Fibroblast of skin of right quadriceps (primary cell): ENCODE data around the gene F2RL1.
"Not testable (repeated sequence)": the region's sequence is repeated elsewhere in the genome, so short reads cannot be mapped to it uniquely, and the experiment has no call there.

Source experiments
- DNase-seq: peaks from one replicate; pipeline ENCODE4 v3.0.0-alpha.2; 2013

Gene F2RL1

GRCh38 chr5:76818844-76819831, at the start of gene F2RL1:
TSS of gene F2RL1 (plus strand) at chr5:76819030. CDS start at chr5:76819183, 153 bp downstream.
- peak; percentile 70 for DNase-seq

GRCh38 chr5:76771041-76771440, 47.8 kb upstream of the F2RL1 start:
- DNase-seq: not testable (repeated sequence)

- peak; percentile 53 for DNase-seq
These were observed 47.0 kb upstream of the F2RL1 start for GRCh38 chr5:76771705-76772405.

GRCh38 chr5:76775921-76776320, 42.9 kb upstream of the F2RL1 start:
- no peak for DNase-seq

GRCh38 chr5:76776391-76776790, 42.4 kb upstream of the F2RL1 start:
- DNase-seq: no peak

GRCh38 chr5:76780616-76781015, 38.2 kb upstream of the F2RL1 start:
- DNase-seq: not testable (repeated sequence)

GRCh38 chr5:76781775-76782174, 37.1 kb upstream of the F2RL1 start:
- no peak for DNase-seq

GRCh38 chr5:76782444-76782843, 36.4 kb upstream of the F2RL1 start:
- no peak for DNase-seq

- peak; percentile 89 for DNase-seq
These were observed 31.6 kb upstream of the F2RL1 start for GRCh38 chr5:76787237-76787636.

- no peak for DNase-seq
These were observed 30.5 kb upstream of the F2RL1 start for GRCh38 chr5:76788362-76788761.

GRCh38 chr5:76789275-76789674, 29.6 kb upstream of the F2RL1 start:
- DNase-seq: not testable (repeated sequence)

GRCh38 chr5:76789991-76790581, 28.7 kb upstream of the F2RL1 start:
- no peak for DNase-seq

- peak; percentile 97 for DNase-seq
These were observed 28.1 kb upstream of the F2RL1 start for GRCh38 chr5:76790632-76791290.

GRCh38 chr5:76791461-76791860, 27.4 kb upstream of the F2RL1 start:
- peak; percentile 22 for DNase-seq

GRCh38 chr5:76794871-76795270, 24.0 kb upstream of the F2RL1 start:
- peak; percentile 53 for DNase-seq

GRCh38 chr5:76799588-76799987, 19.2 kb upstream of the F2RL1 start:
- no peak for DNase-seq

- DNase-seq: no peak
These were observed 18.3 kb upstream of the F2RL1 start for GRCh38 chr5:76800579-76800978.

- peak; percentile 89 for DNase-seq
These were observed 17.5 kb upstream of the F2RL1 start for GRCh38 chr5:76801159-76801802.

GRCh38 chr5:76801803-76802195, 17.0 kb upstream of the F2RL1 start:
- no peak for DNase-seq

- DNase-seq: no peak
These were observed 14.6 kb upstream of the F2RL1 start for GRCh38 chr5:76804266-76804665.

GRCh38 chr5:76805821-76806505, 12.9 kb upstream of the F2RL1 start:
- peak; percentile 96 for DNase-seq

- peak; percentile 80 for DNase-seq
These were observed 11.5 kb upstream of the F2RL1 start for GRCh38 chr5:76807296-76807695.
